MM.1S (cell line): Measurements from ENCODE around the gene PDXK.

Experiments used
- DNase-seq: peaks from one replicate; pipeline ENCODE4 v3.0.0-alpha.2; 2015
- H2AFZ ChIP-seq: fragments of 300-600 bp; sonication (generic); 2 replicates; pipeline ENCODE4 v1.6.0; 2016; ENCODE audit warnings: antibody characterized with exemption, low read length
- H3F3A ChIP-seq: fragments of 300-600 bp; sonication (generic); 2 replicates; pipeline ENCODE4 v1.6.1; 2016; ENCODE audit warnings: mild to moderate bottlenecking, antibody characterized with exemption, low read length, moderate library complexity, mixed read lengths; ENCODE audit not compliant: insufficient read depth
- H3K27ac ChIP-seq: fragments of 300-600 bp; sonication (generic); 2 replicates; pipeline ENCODE4 v1.5.1; 2016; ENCODE audit warnings: mild to moderate bottlenecking, low read length
- H3K27me3 ChIP-seq: fragments of 300-600 bp; sonication (generic); replicated peaks from 2 replicates; pipeline ENCODE4 v1.6.0; 2016; ENCODE audit warnings: low read length; ENCODE audit not compliant: insufficient read depth
- H3K36me3 ChIP-seq: fragments of 300-600 bp; sonication (generic); replicated peaks from 2 replicates; pipeline ENCODE4 v1.6.1; 2016; ENCODE audit warnings: mild to moderate bottlenecking, low read length, mixed read lengths; ENCODE audit not compliant: insufficient read depth
- H3K4me1 ChIP-seq: fragments of 300-600 bp; sonication (generic); 2 replicates; pipeline ENCODE4 v1.6.1; 2016; ENCODE audit warnings: low read length, mixed read lengths
- H3K4me2 ChIP-seq: fragments of 300-600 bp; sonication (generic); 2 replicates; pipeline ENCODE4 v1.6.0; 2016; ENCODE audit warnings: low read depth, low read length
- H3K4me3 ChIP-seq: fragments of 300-600 bp; sonication (generic); 2 replicates; pipeline ENCODE4 v1.5.1; 2016; ENCODE audit warnings: low read length, mixed read lengths
- H3K79me2 ChIP-seq: fragments of 300-600 bp; sonication (generic); 2 replicates; pipeline ENCODE4 v1.6.1; 2016; ENCODE audit warnings: mixed run types, low read length, mixed read lengths
- H3K9ac ChIP-seq: fragments of 300-600 bp; sonication (generic); 2 replicates; pipeline ENCODE4 v1.6.1; 2016; ENCODE audit warnings: low read length, mixed read lengths
- H3K9me2 ChIP-seq: fragments of 300-600 bp; sonication (generic); replicated peaks from 2 replicates; pipeline ENCODE4 v1.6.1; 2016; ENCODE audit warnings: mild to moderate bottlenecking, low read length, mixed read lengths; ENCODE audit not compliant: insufficient read depth
- H3K9me3 ChIP-seq: fragments of 300-600 bp; sonication (generic); replicated peaks from 2 replicates; pipeline ENCODE4 v1.6.1; 2016; ENCODE audit warnings: mild to moderate bottlenecking, low read length, mixed read lengths; ENCODE audit not compliant: insufficient read depth
- H4K20me1 ChIP-seq: fragments of 300-600 bp; sonication (generic); 2 replicates; pipeline ENCODE4 v1.6.1; 2016; ENCODE audit warnings: mild to moderate bottlenecking, low read length, moderate library complexity, mixed read lengths; ENCODE audit not compliant: insufficient read depth
- EZH2 ChIP-seq: fragments of 300-600 bp; sonication (generic); optimal IDR thresholded peaks from 2 replicates; pipeline ENCODE3; 2017; ENCODE audit warnings: low read depth, mild to moderate bottlenecking, antibody characterized with exemption, low read length, mixed read lengths
- EZH2phosphoT487 ChIP-seq: fragments of 300-600 bp; sonication (generic); IDR thresholded peaks from 2 replicates; pipeline ENCODE4 v1.6.1; 2018; ENCODE audit warnings: antibody characterized with exemption, low read length
- TF ChIP-seq, protein P1 (sequence below): fragments of 300-600 bp; sonication (generic); IDR thresholded peaks from 2 replicates; pipeline ENCODE4 v1.5.1; 2016; ENCODE audit warnings: antibody characterized with exemption, low read length, mixed read lengths

The PDXK gene

DNA sequence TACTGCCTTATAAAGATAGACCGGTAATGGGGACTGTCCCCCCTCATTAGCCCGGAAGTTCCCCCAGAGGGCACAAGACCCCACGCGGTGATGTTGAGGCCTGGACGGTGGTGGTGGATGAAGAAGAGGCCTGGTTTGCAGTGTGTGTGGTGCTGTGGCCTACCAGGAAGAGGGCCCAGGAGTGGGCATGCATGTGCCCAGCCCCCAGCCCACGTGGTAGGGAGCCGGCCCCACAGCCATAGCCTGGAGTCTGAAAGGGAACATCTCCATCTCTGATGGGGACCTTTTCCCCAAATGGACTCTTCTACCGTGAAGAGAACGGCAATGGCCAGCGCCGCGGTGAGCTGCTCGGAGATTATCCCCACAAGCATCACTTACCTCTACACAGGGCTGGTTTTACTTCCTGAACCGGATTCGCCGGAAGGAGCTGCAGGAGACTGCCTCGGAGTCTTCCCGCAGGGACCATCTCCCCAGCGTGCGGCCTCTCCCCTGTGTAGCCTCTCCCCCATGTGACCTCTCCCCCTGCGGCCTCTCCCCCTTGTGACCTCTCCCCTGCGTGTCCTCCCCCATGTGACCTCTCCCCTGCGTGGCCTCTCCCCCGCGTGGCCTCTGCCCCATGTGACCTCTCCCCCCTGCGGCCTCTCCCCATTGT, 91.0 kb downstream of the PDXK start:
- Histone ChIP-seq H3K9me3 (no peaks in the 10 kb centered on the region), H2AFZ (no peak overlapping the region), H3K27me3 (no peaks in the 10 kb centered on the region), H3K4me2 (no peak overlapping the region), H3K4me3 (no peak overlapping the region), H3K9me2 (no peaks in the 10 kb centered on the region), H3K9ac (no peak overlapping the region), H4K20me1 (no peaks in the 10 kb centered on the region), H3F3A (peaks cover 15% of the 10 kb centered on the region), H3K36me3 (no peaks in the 10 kb centered on the region), H3K27ac (no peak overlapping the region), H3K79me2 (no peaks in the 10 kb centered on the region), H3K4me1 (no peaks in the 10 kb centered on the region)
- TF ChIP-seq EZH2phosphoT487 (no peak), EZH2 (no peak)
- TF ChIP-seq, protein P1, sequence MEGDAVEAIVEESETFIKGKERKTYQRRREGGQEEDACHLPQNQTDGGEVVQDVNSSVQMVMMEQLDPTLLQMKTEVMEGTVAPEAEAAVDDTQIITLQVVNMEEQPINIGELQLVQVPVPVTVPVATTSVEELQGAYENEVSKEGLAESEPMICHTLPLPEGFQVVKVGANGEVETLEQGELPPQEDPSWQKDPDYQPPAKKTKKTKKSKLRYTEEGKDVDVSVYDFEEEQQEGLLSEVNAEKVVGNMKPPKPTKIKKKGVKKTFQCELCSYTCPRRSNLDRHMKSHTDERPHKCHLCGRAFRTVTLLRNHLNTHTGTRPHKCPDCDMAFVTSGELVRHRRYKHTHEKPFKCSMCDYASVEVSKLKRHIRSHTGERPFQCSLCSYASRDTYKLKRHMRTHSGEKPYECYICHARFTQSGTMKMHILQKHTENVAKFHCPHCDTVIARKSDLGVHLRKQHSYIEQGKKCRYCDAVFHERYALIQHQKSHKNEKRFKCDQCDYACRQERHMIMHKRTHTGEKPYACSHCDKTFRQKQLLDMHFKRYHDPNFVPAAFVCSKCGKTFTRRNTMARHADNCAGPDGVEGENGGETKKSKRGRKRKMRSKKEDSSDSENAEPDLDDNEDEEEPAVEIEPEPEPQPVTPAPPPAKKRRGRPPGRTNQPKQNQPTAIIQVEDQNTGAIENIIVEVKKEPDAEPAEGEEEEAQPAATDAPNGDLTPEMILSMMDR, result no peak
- no peak for DNase-seq

- H3K27me3 ChIP-seq, result no peaks in the 10 kb centered on the region
- no peaks in the 10 kb centered on the region for H3K9me2 ChIP-seq
- H2AFZ ChIP-seq, result peak overlapping the region; percentile 2; the same call in 1 of the 2 replicates
- no peak for TF ChIP-seq EZH2phosphoT487
- TF ChIP-seq, protein P1, result peak; percentile 100
- H3K4me3 ChIP-seq, result no peak overlapping the region
- H3K9me3 ChIP-seq, result no peaks in the 10 kb centered on the region
- H3K79me2 ChIP-seq, result no peaks in the 10 kb centered on the region
- peaks cover 11% of the 10 kb centered on the region; the same call in 1 of the 2 replicates for H3F3A ChIP-seq
- no peaks in the 10 kb centered on the region for H3K4me1 ChIP-seq
- H3K9ac ChIP-seq, result peak overlapping the region; percentile 4; the same call in 1 of the 2 replicates
- H3K4me2 ChIP-seq, result peak overlapping the region; percentile 45
- no peaks in the 10 kb centered on the region for H3K36me3 ChIP-seq
- no peaks in the 10 kb centered on the region for H4K20me1 ChIP-seq
- no peak overlapping the region for H3K27ac ChIP-seq
- peak; percentile 90 for DNase-seq
Measured at GRCh38 chr21:43810505-43811261, 91.8 kb downstream of the PDXK start.

- Histone ChIP-seq H3K4me3 (no peak overlapping the region), H3K9ac (no peak overlapping the region; the same call in 1 of the 2 replicates), H3K36me3 (no peaks in the 10 kb centered on the region), H3K4me1 (no peaks in the 10 kb centered on the region), H2AFZ (peak overlapping the region; percentile 2; the same call in 1 of the 2 replicates), H3K4me2 (peak overlapping the region; percentile 45), H3F3A (peaks cover 11% of the 10 kb centered on the region; the same call in 1 of the 2 replicates), H3K9me2 (no peaks in the 10 kb centered on the region), H3K9me3 (no peaks in the 10 kb centered on the region), H4K20me1 (no peaks in the 10 kb centered on the region), H3K27me3 (no peaks in the 10 kb centered on the region), H3K79me2 (no peaks in the 10 kb centered on the region), H3K27ac (no peak overlapping the region)
- TF ChIP-seq, protein P1, result no peak
- TF ChIP-seq EZH2phosphoT487 (no peak), EZH2 (no peak)
- no peak for DNase-seq
Measured at GRCh38 chr21:43811262-43812105, 92.6 kb downstream of the PDXK start.
